ENCODE measurements around the gene NDUFS1. TPM values are rescaled to one million over a fixed set of nuclear protein-coding genes. Genes with fewer than 3 reads are reported as not detected.
"Not testable (repeated sequence)": the region's sequence is repeated elsewhere in the genome, so short reads cannot be mapped to it uniquely, and the experiment has no call there.

Gene NDUFS1
- polyA plus RNA-seq, 3 donors: 79.7 to 88.0 (median 80.7) TPM

DNA sequence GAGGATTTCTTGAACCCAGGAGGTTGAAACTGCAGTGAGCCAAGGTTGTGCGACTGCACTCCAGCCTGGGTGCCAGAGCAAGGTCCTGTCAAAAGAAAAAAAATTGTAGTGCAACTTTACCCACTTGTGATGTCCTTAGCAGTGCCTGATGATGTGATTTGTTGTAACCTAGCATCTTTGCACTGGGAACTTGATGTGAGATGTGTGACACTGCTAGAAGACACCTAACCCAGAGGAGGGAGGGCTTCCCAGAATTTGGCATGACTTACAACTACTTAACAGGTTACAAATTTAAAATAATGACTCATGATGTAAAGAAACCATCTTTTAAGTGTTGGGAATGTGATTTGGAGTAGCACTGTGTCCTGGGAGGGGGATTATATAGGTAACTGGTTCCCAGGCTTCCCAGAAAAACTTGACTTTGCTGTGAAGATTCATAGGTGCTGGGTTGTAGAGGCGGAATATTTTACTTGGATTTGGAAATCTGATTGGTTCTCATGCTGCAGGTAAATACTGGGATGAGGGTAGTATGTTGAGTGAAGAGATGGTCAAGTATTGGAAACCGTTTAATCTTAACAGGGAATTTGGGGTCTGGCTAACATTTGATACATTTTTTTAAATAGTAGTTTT is 4.1 kb upstream of the NDUFS1 start:
- no peak for DNase-seq (ENCODE audit: low read depth in 3 of 3, low spot score in 2 of 3)

DNA sequence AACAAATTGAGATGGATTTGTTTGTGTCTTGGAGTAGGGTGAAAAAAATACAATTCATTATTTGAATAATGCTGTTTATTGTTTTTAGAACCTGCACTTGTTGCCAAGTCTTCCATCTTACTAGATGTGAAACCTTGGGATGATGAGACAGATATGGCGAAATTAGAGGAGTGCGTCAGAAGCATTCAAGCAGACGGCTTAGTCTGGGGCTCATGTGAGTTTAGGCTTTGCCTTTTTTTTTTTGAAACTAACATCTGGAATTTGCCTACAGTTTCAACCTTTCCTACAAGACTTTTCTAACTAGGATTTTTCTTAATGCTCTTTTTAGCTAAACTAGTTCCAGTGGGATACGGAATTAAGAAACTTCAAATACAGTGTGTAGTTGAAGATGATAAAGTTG is 3.2 kb upstream of the NDUFS1 start:
- DNase-seq (ENCODE audit: low read depth in 3 of 3, low spot score in 2 of 3): not testable (repeated sequence)

DNA sequence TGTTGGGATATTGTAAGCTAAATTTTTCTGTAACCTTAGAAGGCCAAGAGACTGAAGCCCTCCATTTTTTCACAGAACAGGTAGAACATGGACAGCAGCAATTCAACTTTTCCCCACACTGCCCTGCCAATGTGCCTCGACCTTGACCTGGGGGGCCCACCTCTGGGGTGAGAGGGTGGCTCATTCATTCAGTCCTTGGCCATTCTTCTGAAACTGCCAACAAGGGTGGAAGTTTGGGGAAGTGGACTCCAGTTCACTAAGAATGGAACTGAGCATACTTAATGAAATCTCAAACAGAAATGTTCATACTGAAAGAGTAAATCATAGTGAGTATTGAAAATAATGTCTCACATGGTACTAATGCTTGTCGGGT is 1.5 kb upstream of the NDUFS1 start:
- DNase-seq (ENCODE audit: low read depth in 3 of 3, low spot score in 2 of 3): no peak

DNA sequence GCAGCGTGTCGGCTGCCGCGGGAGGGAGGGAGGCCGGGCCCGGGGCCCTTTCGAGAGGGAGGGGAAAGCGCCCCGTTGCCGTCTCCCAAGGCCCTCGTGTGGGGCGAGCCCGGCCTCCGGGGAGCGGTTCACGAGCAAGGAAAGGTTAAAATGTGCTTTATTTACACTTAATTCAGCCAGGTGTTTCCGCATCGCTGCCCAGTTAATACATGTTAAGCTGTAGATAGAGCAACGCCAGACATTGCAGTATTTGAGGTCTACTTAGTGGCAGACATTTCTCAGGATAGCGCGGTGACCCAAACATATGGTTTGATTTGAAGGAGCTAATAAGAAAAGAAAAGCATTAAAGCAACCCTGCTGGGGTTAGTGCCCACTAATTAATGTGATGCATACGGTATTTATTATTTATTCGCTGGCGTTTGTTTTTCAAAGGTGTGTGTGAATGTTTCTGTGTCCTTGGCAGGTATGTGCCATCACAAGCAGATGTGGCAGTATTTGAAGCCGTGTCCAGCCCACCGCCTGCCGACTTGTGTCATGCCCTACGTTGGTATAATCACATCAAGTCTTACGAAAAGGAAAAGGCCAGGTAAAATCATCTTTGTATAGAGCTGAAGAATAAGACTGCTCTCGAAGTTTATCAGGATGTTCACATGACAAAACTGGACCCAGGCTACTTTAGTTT is 1.0 kb upstream of the NDUFS1 start:
- DNase-seq (ENCODE audit: low read depth in 3 of 3, low spot score in 2 of 3): peak; percentile 8 to 17 (median 12)

DNA sequence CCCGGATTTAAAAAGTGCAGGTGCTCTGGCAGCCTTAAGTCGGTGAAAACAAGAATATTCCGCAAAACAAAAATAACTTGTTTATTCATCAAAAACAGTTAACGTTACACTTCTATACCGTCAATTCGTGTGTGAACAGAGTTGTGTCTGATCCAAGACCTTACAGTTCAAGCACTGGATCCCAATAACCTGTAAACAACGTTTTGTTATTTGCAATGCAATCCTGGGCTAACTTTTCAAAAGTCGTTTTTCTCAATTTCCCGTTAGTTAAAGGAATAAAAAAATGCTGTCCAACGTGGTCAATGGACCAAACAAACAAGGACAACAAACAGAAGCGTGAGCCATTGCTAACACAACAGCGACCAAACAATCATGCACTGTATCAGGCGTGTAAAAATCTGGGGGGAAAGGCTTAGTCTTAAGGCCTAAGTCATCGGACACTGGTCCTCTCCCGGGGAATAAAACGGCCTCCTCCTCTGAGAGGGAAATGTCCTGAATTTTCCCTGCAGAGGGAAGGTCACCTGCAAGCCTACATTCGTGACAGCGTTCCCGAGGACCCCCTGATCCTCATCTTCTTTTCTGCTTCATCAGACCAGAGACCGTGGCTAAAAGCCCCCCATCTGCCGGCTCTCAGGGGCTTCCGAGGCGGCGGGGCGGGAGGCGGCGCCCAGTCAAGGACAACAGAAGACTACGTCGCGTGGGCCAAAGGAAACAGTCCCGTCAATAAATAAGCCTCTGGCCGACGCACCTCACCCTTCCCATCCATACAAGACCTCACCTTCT is 490 bp downstream of the NDUFS1 start:
- DNase-seq (ENCODE audit: low read depth in 3 of 3, low spot score in 2 of 3): peak in 2 of 3 donors; percentile 25

DNA sequence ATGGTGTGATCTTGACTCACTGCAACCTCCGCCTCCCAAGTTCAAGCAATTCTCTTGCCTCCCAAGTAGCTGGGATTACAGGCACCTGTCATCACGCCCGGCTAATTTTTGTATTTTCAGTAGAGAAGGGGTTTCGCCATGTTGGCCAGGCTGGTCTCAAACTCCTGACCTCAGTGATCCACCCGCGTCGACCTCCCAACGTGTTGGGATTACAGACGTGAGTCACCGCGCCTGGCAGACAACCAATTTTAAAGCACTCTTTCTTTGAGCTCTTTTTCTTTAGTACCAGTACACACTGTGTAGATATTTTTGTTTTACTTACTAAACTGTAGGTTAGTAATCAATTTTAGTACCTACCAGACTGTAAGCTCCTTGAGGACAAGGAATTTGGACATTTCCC is 2.2 kb downstream of the NDUFS1 start:
- not testable (repeated sequence) for DNase-seq (ENCODE audit: low read depth in 3 of 3, low spot score in 2 of 3)

DNA sequence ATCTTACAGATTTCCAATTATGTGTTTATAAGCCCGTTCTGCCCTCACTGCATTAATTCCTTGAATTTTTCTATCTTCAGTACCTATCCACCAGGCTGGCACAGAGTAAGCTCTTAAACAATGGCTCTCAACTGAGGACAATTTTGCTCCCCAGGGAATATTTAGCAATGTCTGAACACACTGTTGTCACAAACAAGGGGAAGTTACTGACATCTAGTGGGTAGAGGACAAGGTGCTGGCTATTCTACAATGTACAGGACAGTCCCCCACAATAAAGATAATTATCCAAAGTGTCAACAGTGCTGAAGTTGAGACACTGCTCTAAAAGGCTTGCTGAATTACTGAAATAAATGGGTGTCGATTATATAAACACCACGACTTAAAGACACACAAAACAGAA is 5.0 kb downstream of the NDUFS1 start:
- DNase-seq (ENCODE audit: low read depth in 3 of 3, low spot score in 2 of 3): no peak

DNA sequence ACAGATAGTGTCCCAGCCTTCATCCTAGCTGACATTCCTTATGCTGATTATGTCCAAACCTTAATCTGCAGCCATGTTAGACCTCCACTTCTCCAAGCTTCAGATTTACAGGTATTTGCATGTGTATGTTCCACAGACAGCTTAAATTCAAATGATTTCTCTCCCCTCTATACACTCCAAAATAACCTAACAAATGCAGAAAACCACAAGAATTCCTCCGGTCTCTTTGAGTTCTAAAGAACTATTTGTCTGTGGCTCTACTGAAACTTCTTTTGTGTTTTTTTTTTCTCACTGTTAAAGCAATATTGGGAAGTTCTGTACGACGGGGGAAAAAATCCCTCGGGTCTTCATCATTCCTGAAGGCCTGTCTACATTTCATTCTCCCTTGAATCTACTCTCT is 8.6 kb downstream of the NDUFS1 start:
- DNase-seq (ENCODE audit: low read depth in 3 of 3, low spot score in 2 of 3): no peak

DNA sequence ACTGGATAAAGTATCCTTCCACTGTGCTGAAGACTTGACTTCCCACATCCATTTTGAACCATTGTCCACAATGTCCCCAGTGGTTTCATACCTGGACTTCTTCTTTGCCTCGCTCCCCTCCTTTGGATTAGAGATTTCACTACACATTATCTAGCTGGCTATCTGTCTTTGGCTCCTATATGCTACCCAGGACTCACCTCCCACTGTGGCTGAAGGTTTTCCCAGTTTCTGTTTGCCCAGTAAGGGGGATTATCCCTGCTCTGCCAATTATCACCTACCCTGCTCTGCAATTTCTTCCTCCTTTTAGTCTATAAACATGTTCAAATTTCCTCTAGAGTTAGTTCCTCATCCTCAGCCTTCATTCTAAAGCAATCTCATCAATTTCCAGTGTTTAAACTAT is 9.1 kb downstream of the NDUFS1 start:
- no peak for DNase-seq (ENCODE audit: low read depth in 3 of 3, low spot score in 2 of 3)

DNA sequence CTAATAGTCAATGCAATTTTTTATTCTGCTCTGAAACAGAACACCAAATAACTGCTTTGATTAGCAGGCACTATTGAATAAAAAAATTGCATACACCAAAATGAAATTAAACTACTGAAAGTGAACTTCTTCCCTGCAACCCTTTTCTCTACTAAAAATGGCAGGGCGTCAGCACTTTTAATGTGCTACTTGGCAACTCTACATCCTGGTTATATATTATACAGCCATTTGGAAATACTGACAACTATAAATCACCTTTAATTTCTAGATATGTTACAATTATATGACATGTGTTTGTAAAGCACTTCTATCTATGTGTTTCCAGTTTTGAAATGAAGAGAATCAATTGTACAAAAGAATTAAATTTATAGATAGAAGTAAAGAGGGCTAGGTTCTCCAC is 9.9 kb downstream of the NDUFS1 start:
- no peak for DNase-seq (ENCODE audit: low read depth in 3 of 3, low spot score in 2 of 3)

DNA sequence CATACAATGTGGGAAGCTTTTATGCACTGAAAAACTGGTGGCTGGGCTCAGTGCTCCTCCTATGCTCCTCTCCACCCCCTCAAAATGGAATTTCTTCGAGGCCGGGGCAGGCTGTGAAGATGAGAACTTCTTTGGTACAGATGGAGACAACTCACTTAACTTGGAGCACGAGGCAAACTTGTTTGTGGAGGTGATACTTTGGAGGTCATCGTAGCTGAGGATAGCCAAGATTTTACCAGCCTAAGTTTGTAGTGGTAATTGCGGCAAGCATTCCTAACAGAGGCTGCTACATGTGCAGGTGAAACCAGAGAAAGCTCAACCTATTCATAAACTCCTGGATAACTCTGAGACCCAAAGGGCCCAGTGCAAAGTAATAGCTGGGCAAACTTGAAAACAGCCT is 13.6 kb downstream of the NDUFS1 start:
- no peak for DNase-seq (ENCODE audit: low read depth in 3 of 3, low spot score in 2 of 3)

DNA sequence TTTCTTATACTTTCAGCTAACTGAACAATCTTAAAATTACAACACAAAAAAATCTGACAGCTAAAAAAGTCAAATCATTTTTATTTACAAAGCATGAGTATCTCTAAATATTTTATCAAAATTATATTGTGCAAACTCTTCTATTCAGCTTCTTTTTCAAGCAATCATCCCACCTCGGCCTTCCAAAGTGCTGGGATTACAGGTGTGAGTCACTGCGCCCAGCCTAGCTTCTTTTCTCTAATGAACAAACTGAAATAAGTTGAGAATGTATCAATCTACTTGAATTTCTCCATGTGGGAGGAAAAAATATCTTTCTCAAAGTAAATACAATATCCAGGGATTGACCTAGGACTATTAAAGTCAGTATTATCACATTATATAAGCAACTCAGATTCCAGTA is 14.9 kb downstream of the NDUFS1 start:
- DNase-seq (ENCODE audit: low read depth in 3 of 3, low spot score in 2 of 3): no peak

DNA sequence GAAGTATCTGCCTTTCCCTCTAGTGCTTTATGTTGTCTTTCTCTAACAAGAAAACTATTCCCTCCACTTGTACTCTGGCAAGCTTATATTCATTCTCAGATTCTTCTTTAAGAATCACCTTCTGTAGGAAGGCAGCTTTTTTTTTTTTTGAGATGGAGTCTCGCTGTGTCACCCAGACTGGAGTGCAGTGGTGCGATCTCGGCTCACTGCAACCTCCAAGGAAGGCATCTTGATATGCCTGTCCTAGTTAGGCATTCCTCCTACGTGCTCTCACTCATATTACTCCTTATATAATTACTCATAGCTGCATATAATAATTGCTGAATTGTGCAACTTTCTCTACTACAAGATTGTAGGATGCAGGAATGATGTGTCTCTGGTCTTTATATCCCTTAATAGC is 15.8 kb downstream of the NDUFS1 start:
- no peak for DNase-seq (ENCODE audit: low read depth in 3 of 3, low spot score in 2 of 3)

DNA sequence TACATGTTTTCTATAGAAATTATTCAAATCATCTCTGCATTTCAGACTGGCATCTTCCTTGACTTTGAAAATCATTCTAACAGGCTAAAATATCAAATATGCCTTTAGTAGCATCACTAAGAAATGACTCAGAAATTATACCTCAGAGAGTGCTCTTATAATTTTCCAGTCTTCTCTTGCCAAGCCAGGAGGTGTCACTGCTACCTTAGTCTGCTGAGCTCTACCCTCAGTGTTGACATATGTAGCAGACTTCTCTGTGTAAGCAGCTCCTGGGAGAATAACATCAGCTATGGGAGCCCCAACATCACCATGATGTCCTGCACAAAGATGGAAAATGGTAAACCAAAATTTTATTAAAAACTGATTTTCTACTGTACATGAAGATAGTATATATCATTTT is 31.6 kb downstream of the NDUFS1 start:
- DNase-seq (ENCODE audit: low read depth in 3 of 3, low spot score in 2 of 3): no peak

DNA sequence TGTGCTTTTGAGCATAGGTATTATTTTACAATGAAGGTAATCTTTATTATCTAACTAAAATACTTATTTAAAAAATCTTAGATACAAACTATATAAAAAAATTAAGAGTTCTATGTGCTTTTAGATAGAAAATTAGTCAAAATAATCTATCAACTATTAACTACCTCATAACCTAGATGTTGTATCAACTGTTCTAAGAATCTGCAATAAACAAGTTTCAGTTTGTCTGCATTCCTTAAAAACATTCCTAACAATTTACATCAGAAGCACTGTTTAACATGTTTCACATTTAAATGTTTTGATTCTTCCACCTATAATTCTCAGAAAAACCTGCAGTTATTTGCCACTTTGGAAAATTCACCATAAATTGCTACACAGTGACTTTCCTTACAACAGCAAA is 33.3 kb downstream of the NDUFS1 start:
- DNase-seq (ENCODE audit: low read depth in 3 of 3, low spot score in 2 of 3): no peak

DNA sequence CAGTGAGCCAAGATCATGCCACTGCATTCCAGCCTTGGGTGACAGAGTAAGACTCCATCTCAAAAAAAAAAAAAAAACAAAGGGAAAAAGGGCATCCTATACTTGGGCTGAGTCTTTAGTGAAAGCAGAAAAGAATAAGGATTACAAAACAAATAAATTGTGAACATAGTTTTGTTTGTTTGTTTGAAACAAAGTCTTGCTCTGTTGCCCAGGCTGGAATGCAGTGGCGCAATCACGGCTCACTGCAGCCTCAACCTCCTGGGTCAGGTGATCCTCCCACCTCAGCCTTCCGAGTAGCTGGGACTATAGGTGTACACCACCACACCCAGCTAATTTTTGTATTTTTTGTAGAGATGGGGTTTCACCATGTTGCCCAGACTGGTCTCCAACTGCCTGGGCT is 36.7 kb downstream of the NDUFS1 start:
- DNase-seq (ENCODE audit: low read depth in 3 of 3, low spot score in 2 of 3): not testable (repeated sequence)

DNA sequence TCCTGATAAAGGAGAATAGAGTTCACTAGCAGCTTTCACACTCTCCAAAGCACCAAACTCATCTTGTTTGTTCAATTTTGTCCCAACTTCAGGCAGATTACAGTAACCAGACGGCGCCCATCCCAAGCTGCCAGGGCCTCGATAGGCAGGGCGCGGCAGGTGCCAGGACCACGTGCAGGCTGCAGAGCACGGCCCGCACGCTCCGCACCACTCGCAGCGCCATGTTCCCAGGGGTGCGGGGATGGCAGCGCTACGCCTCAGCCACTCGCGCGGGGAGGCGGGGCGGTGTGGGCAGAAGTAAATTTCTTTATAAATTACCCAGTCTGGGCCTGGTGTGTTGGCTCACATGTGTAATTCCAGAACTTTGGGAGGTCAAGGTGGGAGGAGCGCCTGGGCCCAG is 43.0 kb downstream of the NDUFS1 start:
- DNase-seq (ENCODE audit: low read depth in 3 of 3, low spot score in 2 of 3): no peak

DNA sequence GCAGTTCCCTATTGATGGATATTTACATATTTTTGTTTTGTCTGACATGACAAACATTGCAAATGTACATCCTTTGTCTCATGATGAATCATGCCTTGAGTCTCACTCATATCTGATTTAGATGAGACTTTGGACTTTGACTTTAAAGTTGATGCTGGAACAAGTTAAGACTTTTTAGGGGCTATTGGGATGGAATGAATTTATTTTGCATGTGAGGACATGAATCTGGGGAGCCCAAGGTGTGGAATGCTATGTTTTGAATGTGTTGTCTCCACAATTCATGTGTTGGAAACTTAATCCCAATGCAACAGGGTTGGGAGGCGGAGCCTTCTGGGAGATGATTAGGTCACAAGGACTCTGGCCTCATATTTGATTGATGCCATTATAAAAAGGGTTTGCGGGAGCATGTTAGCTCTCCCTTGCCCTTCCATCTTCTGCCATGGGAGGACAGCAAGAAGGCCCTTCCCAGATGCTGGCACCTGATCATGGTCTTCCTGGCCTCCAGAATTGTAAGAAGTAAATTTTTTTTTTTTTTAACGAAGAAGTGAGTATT is 44.1 kb downstream of the NDUFS1 start:
- DNase-seq (ENCODE audit: low read depth in 3 of 3, low spot score in 2 of 3): no peak

DNA sequence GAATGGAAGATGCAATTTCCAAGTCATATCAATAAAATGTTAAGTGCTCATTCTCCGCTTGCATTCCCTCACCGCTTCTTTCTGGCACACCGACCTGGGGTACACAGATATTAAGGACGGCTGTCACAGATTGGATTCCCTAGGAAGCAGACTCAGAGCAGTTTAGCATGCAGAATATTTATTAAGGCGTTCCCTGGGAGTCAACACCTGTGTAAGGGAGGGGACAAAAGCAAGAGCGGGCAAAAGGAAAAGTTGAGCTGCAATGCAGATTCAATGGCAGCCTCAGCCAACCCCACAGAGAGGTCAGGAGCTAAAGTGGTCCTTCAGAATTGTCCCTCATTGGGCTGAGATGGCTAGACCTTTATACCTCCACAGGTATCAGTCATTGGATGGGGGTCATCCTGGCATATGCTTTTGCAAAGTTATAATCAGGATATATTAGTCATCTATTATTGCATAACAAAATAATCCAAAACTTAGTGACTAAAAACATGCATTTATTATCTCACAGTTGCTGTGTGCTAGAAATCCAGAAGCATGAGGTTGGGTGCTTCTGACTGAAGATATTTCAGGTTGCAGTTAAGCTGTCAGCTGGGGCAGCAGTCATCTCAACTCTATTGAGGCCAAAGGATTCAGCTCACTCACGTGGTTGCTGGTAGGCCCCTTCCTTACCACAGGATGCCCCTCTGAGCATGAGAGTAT is 46.2 kb downstream of the NDUFS1 start:
- DNase-seq (ENCODE audit: low read depth in 3 of 3, low spot score in 2 of 3): no peak

DNA sequence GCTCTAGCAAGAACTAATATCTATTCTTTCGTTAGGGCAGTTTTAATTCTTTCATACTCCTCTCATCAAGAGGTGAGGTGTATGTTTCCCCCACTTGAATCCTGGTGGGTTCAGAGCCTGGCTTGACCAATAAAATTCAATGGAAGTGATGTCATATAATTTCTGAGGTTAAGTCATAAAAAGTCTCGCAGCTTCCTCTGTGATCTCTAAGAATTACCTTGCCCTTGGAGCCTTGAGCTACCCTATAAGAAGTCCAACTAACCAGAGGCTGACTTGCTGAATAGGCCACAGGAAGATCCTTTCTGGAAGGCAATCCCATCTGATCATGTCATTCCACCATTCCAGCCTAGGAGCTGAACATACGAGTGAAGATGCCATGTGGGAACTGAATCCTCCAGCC is 47.1 kb downstream of the NDUFS1 start:
- DNase-seq (ENCODE audit: low read depth in 3 of 3, low spot score in 2 of 3): no peak

DNA sequence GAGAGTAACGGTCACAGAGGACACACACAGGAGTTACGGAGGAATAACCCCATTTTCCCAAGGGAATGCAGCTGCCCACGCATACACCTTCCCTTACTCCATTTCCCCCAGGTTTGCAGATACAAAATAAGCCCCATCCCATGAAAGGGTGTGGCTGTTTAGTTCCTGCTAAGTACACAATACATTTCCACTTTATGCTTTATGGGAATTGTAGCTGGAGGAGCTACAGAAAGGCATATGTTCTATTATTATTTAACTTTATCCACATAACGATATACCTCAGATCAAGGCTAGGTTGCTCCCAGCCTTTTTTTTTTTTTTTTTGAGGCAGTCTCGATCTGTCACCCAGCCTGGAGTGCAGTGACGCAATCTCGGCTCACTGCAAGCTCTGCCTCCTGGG is 50.5 kb downstream of the NDUFS1 start:
- no peak for DNase-seq (ENCODE audit: low read depth in 3 of 3, low spot score in 2 of 3)

All from right renal cortex interstitium (tissue), 3 donors.